GM23338 (cell line): ENCODE measurements around the gene IST1. TPM values are rescaled to one million over a fixed set of nuclear protein-coding genes. Genes with fewer than 3 reads are reported as not detected.

Experiments used
- ATAC-seq: fragments of 200-7000 bp; cut with Tn5 transposase; 3 replicates; pipeline ENCODE4 v1.9.1; 2020
- DNase-seq: peaks from one replicate; pipeline ENCODE4 v3.0.0-alpha.2; 2015; ENCODE audit warnings: low spot score
- H2AFZ ChIP-seq: fragments of 200-600 bp; sonication (generic); 2 replicates; pipeline ENCODE4 v1.8.0; 2016; ENCODE audit warnings: antibody characterized with exemption, mild to moderate bottlenecking, moderate library complexity
- H3F3A ChIP-seq: fragments of 200-600 bp; sonication (generic); replicated peaks from 2 replicates; pipeline ENCODE4 v1.8.0; 2017; ENCODE audit warnings: antibody characterized with exemption, mixed run types, low read depth
- H3K27ac ChIP-seq: fragments of 200-600 bp; sonication (generic); 2 replicates; pipeline ENCODE4 v1.6.1; 2016; ENCODE audit warnings: low read depth
- H3K27me3 ChIP-seq: fragments of 200-600 bp; sonication (generic); 2 replicates; pipeline ENCODE4 v1.8.0; 2016; ENCODE audit warnings: mild to moderate bottlenecking, mixed run types, moderate library complexity; ENCODE audit not compliant: insufficient read depth
- H3K36me3 ChIP-seq: fragments of 200-600 bp; sonication (generic); 2 replicates; pipeline ENCODE4 v1.8.0; 2016; ENCODE audit warnings: mild to moderate bottlenecking; ENCODE audit not compliant: insufficient read depth
- H3K4me1 ChIP-seq: fragments of 200-600 bp; sonication (generic); 2 replicates; pipeline ENCODE4 v1.8.0; 2016; ENCODE audit warnings: mild to moderate bottlenecking, moderate library complexity; ENCODE audit not compliant: insufficient read depth
- H3K4me2 ChIP-seq: fragments of 200-600 bp; sonication (generic); 2 replicates; pipeline ENCODE4 v1.7.1; 2017; ENCODE audit warnings: mixed run types
- H3K4me3 ChIP-seq: fragments of 200-600 bp; sonication (generic); 2 replicates; pipeline ENCODE4 v1.6.1; 2016; ENCODE audit warnings: mixed run types
- H3K79me2 ChIP-seq: fragments of 200-600 bp; sonication (generic); replicated peaks from 2 replicates; pipeline ENCODE4 v1.8.0; 2017; ENCODE audit warnings: mild to moderate bottlenecking; ENCODE audit not compliant: insufficient read depth
- H3K9me2 ChIP-seq: fragments of 200-600 bp; sonication (generic); 2 replicates; pipeline ENCODE4 v1.8.0; 2017; ENCODE audit not compliant: insufficient read depth
- H4K20me1 ChIP-seq: fragments of 200-600 bp; sonication (generic); replicated peaks from 2 replicates; pipeline ENCODE4 v1.8.0; 2017; ENCODE audit warnings: mild to moderate bottlenecking; ENCODE audit not compliant: insufficient read depth
- H3K27ac Mint-ChIP-seq: 2 replicates; pipeline ENCODE4 v1.8.0; 2020; ENCODE audit warnings: inconsistent platforms, mild to moderate bottlenecking, moderate library complexity, mixed read lengths
- H3K27me3 Mint-ChIP-seq: 3 replicates; pipeline ENCODE4 v1.8.0; 2022; ENCODE audit warnings: low read depth, mild to moderate bottlenecking, moderate library complexity, mixed read lengths, inconsistent platforms; ENCODE audit not compliant: insufficient read depth, poor library complexity
- H3K36me3 Mint-ChIP-seq: 3 replicates; pipeline ENCODE4 v1.8.0; 2021; ENCODE audit warnings: low read depth, mild to moderate bottlenecking, inconsistent platforms, moderate library complexity, mixed read lengths
- H3K4me1 Mint-ChIP-seq: 3 replicates; pipeline ENCODE4 v1.8.0; 2020; ENCODE audit warnings: mild to moderate bottlenecking, inconsistent platforms, mixed read lengths
- H3K4me3 Mint-ChIP-seq: 3 replicates; pipeline ENCODE4 v1.8.0; 2021; ENCODE audit warnings: moderate library complexity, mild to moderate bottlenecking, inconsistent platforms, mixed read lengths
- H3K9me3 Mint-ChIP-seq: 3 replicates; pipeline ENCODE4 v1.8.0; 2020; ENCODE audit warnings: moderate library complexity, mild to moderate bottlenecking, inconsistent platforms, mixed read lengths
- CREB1 ChIP-seq: fragments of 250-450 bp; sonication (Bioruptor Pico); IDR thresholded peaks from 2 replicates; pipeline ENCODE4 v1.5.0; 2020; ENCODE audit warnings: low read depth, mild to moderate bottlenecking, moderate library complexity
- CTCF ChIP-seq, 2 experiments: fragments of 200-600 bp in 1 of 2; sonication (generic) in 1 of 2; conservative IDR thresholded peaks; 2 replicates each; pipeline versions ENCODE4 v1.5.1 to v1.6.1; 2016 to 2017; ENCODE audit warnings: antibody characterized with exemption in 2 of 2, low read depth in 2 of 2, mild to moderate bottlenecking in 2 of 2, moderate library complexity in 1 of 2
- EZH2 ChIP-seq: fragments of 200-600 bp; sonication (generic); IDR thresholded peaks from one replicate; pipeline ENCODE4 v1.8.0; 2017; ENCODE audit warnings: antibody characterized with exemption, mild to moderate bottlenecking, low read depth; ENCODE audit not compliant: unreplicated experiment
- NANOG ChIP-seq: IDR thresholded peaks from 2 replicates; pipeline ENCODE4 v1.6.1; 2016; ENCODE audit warnings: antibody characterized with exemption, borderline replicate concordance
- POLR2AphosphoS5 ChIP-seq: IDR thresholded peaks from 2 replicates; pipeline ENCODE4 v1.6.1; 2016; ENCODE audit warnings: antibody characterized with exemption, low read depth
- STAT1 ChIP-seq: IDR thresholded peaks from one replicate; pipeline ENCODE4 v1.6.1; 2016; ENCODE audit warnings: antibody characterized with exemption; ENCODE audit not compliant: unreplicated experiment
- ZNF114 ChIP-seq: fragments of 250-450 bp; sonication (Bioruptor Pico); IDR thresholded peaks from 2 replicates; pipeline ENCODE4 v1.5.0; 2020; ENCODE audit warnings: mild to moderate bottlenecking, moderate library complexity
- ZNF331 ChIP-seq: fragments of 250-450 bp; sonication (Bioruptor Pico); IDR thresholded peaks from 2 replicates; pipeline ENCODE4 v1.5.0; 2020; ENCODE audit warnings: low read depth, mild to moderate bottlenecking, moderate library complexity
- polyA plus RNA-seq: library from polyadenylated mRNA; unstranded; fragments of >200 nt; fragmentation: Nextera tagmentation; extraction: Ambion mirVana; gene quantifications from 2 replicates; pipeline ENCODE4 v1.2.1, GENCODE V29; 2016
- total RNA-seq: library from RNA; depleted of rRNA; stranded (reverse); fragments of >200 nt; shearing (Covaris generic); gene quantifications from 2 replicates; pipeline ENCODE4 v1.2.3, GENCODE V29; 2014
- TF ChIP-seq, protein P1 (sequence below): fragments of 250-450 bp; sonication (Bioruptor Pico); IDR thresholded peaks from 2 replicates; pipeline ENCODE4 v1.5.0; 2020; ENCODE audit warnings: mild to moderate bottlenecking, moderate library complexity
- TF ChIP-seq, protein P2 (sequence below): IDR thresholded peaks from 2 replicates; pipeline ENCODE4 v1.6.1; 2016; ENCODE audit warnings: antibody characterized with exemption

IST1 gene
- total and polyA plus RNA-seq, 2 experiments from 2014 or later, result 108 to 234 TPM

- DNase-seq, result no peak
- no peak overlapping the region for H2AFZ ChIP-seq
- H3K4me3 ChIP-seq, result no peak overlapping the region
- no peak overlapping the region for H3K27ac ChIP-seq
- peaks cover 4% of the 10 kb centered on the region; the same call in 2 of the 3 replicates for H3K4me1 Mint-ChIP-seq
- no peak for ATAC-seq
- no peaks in the 10 kb centered on the region for H3F3A ChIP-seq
- H3K9me3 Mint-ChIP-seq, result no peaks in the 10 kb centered on the region
- no peak overlapping the region for H3K4me3 Mint-ChIP-seq
- H3K27me3 ChIP-seq, result peaks cover 18% of the 10 kb centered on the region
- H3K27me3 Mint-ChIP-seq, result peaks cover 12% of the 10 kb centered on the region
- H3K9me2 ChIP-seq, result no peaks in the 10 kb centered on the region
- no peaks in the 10 kb centered on the region; the same call in 1 of the 2 replicates for H4K20me1 ChIP-seq
- no peaks in the 10 kb centered on the region for H3K36me3 ChIP-seq
- H3K36me3 Mint-ChIP-seq, result no peaks in the 10 kb centered on the region
- H3K27ac Mint-ChIP-seq, result no peak overlapping the region
- H3K4me1 ChIP-seq, result no peaks in the 10 kb centered on the region
- TF ChIP-seq, protein P1, sequence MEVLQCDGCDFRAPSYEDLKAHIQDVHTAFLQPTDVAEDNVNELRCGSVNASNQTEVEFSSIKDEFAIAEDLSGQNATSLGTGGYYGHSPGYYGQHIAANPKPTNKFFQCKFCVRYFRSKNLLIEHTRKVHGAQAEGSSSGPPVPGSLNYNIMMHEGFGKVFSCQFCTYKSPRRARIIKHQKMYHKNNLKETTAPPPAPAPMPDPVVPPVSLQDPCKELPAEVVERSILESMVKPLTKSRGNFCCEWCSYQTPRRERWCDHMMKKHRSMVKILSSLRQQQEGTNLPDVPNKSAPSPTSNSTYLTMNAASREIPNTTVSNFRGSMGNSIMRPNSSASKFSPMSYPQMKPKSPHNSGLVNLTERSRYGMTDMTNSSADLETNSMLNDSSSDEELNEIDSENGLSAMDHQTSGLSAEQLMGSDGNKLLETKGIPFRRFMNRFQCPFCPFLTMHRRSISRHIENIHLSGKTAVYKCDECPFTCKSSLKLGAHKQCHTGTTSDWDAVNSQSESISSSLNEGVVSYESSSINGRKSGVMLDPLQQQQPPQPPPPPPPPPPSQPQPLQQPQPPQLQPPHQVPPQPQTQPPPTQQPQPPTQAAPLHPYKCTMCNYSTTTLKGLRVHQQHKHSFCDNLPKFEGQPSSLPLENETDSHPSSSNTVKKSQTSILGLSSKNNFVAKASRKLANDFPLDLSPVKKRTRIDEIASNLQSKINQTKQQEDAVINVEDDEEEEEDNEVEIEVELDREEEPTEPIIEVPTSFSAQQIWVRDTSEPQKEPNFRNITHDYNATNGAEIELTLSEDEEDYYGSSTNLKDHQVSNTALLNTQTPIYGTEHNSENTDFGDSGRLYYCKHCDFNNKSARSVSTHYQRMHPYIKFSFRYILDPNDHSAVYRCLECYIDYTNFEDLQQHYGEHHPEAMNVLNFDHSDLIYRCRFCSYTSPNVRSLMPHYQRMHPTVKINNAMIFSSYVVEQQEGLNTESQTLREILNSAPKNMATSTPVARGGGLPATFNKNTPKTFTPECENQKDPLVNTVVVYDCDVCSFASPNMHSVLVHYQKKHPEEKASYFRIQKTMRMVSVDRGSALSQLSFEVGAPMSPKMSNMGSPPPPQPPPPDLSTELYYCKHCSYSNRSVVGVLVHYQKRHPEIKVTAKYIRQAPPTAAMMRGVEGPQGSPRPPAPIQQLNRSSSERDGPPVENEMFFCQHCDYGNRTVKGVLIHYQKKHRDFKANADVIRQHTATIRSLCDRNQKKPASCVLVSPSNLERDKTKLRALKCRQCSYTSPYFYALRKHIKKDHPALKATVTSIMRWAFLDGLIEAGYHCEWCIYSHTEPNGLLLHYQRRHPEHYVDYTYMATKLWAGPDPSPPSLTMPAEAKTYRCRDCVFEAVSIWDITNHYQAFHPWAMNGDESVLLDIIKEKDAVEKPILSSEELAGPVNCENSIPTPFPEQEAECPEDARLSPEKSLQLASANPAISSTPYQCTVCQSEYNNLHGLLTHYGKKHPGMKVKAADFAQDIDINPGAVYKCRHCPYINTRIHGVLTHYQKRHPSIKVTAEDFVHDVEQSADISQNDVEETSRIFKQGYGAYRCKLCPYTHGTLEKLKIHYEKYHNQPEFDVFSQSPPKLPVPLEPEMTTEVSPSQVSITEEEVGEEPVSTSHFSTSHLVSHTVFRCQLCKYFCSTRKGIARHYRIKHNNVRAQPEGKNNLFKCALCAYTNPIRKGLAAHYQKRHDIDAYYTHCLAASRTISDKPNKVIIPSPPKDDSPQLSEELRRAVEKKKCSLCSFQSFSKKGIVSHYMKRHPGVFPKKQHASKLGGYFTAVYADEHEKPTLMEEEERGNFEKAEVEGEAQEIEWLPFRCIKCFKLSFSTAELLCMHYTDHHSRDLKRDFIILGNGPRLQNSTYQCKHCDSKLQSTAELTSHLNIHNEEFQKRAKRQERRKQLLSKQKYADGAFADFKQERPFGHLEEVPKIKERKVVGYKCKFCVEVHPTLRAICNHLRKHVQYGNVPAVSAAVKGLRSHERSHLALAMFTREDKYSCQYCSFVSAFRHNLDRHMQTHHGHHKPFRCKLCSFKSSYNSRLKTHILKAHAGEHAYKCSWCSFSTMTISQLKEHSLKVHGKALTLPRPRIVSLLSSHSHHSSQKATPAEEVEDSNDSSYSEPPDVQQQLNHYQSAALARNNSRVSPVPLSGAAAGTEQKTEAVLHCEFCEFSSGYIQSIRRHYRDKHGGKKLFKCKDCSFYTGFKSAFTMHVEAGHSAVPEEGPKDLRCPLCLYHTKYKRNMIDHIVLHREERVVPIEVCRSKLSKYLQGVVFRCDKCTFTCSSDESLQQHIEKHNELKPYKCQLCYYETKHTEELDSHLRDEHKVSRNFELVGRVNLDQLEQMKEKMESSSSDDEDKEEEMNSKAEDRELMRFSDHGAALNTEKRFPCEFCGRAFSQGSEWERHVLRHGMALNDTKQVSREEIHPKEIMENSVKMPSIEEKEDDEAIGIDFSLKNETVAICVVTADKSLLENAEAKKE (CRISPR knock-in tag), result no peak
- TF ChIP-seq, protein P2, sequence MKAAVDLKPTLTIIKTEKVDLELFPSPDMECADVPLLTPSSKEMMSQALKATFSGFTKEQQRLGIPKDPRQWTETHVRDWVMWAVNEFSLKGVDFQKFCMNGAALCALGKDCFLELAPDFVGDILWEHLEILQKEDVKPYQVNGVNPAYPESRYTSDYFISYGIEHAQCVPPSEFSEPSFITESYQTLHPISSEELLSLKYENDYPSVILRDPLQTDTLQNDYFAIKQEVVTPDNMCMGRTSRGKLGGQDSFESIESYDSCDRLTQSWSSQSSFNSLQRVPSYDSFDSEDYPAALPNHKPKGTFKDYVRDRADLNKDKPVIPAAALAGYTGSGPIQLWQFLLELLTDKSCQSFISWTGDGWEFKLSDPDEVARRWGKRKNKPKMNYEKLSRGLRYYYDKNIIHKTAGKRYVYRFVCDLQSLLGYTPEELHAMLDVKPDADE, result no peak
- TF ChIP-seq POLR2AphosphoS5 (no peak), ZNF114 (CRISPR knock-in tag) (no peak), NANOG (no peak), STAT1 (no peak), CTCF (conservative IDR thresholded peaks at IDR 0.05; ENCODE audit: low read depth in 2 of 2) (no peak), EZH2 (no peak), CREB1 (CRISPR knock-in tag) (no peak), ZNF331 (CRISPR knock-in tag) (no peak)
- H3K79me2 ChIP-seq, result no peaks in the 10 kb centered on the region
- no peak overlapping the region for H3K4me2 ChIP-seq
These were observed 57.5 kb downstream of the IST1 start for GRCh38 chr16:71952825-71953224.
